Measurements from ENCODE around the gene ZNF281.

The ZNF281 gene

DNA sequence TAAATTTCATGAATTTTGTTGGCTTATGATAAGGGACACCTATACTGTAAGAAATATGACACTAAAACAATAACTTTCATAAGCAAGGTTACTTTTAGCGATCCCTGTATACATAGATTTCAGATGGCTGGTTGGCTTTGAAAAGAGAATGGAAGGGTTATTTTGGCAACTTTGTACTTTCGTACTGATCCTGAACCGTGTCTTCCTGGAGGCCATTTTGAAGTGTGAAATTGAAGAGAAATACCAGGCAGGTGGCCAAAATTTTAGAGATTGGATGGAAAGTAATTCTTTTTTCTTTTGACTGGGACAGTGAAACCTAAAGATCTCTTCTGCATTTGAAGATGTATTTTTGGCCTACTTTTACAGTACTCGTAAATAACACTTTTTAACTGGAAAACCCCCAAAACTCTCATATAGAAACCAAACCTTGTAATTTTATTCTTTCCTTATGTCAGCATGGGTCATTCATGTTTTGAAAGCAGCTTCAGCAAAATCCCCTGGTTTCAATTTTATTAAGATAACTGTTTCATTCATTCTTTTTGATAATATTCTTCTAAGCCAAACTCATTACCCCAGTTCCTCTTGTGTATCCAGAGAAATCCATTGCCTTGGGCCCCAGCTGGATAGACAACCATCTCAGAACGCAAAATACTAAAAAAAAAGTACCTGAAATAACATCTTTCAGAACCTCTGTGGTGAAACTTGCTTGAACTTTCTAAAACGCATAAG, 38.4 kb upstream of the ZNF281 start:
- no peak overlapping the region for H3K4me3 ChIP-seq (ENCODE audit: low read depth, low read length)
- no peak for DNase-seq
- H3K4me1 ChIP-seq: no peaks in the 10 kb centered on the region
- TF ChIP-seq, protein P1, sequence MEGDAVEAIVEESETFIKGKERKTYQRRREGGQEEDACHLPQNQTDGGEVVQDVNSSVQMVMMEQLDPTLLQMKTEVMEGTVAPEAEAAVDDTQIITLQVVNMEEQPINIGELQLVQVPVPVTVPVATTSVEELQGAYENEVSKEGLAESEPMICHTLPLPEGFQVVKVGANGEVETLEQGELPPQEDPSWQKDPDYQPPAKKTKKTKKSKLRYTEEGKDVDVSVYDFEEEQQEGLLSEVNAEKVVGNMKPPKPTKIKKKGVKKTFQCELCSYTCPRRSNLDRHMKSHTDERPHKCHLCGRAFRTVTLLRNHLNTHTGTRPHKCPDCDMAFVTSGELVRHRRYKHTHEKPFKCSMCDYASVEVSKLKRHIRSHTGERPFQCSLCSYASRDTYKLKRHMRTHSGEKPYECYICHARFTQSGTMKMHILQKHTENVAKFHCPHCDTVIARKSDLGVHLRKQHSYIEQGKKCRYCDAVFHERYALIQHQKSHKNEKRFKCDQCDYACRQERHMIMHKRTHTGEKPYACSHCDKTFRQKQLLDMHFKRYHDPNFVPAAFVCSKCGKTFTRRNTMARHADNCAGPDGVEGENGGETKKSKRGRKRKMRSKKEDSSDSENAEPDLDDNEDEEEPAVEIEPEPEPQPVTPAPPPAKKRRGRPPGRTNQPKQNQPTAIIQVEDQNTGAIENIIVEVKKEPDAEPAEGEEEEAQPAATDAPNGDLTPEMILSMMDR (IDR thresholded peaks at IDR 0.05; ENCODE audit: low read depth, low read length): no peak
- H3K36me3 ChIP-seq: no peaks in the 10 kb centered on the region
- H3K27me3 ChIP-seq: no peaks in the 10 kb centered on the region
- H3K9me3 ChIP-seq: no peaks in the 10 kb centered on the region

DNA sequence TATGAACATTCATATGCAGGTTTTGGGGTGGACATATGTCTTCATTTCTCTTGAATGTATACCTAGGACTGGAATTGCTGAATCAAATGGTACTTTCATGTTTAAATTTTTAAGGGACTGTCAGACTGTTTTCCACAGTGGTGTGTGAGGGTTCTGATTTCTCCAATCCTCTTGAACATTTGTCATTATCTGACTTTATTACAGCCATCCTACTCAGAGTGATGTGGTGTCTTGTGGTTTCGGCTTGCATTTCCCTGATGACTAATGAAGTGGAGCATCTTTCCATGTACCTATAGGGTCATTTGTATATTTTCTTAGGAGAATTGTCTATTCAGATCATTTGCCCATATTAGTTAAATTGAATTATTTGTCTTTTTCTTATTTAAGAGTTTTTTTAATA, 35.4 kb upstream of the ZNF281 start:
- Histone ChIP-seq H3K36me3 (no peaks in the 10 kb centered on the region), H3K4me3 (ENCODE audit: low read depth, low read length) (no peak overlapping the region), H3K27me3 (no peaks in the 10 kb centered on the region), H3K4me1 (no peaks in the 10 kb centered on the region), H3K9me3 (no peaks in the 10 kb centered on the region)
- TF ChIP-seq, protein P1 (IDR thresholded peaks at IDR 0.05; ENCODE audit: low read depth, low read length): no peak
- DNase-seq: no peak

DNA sequence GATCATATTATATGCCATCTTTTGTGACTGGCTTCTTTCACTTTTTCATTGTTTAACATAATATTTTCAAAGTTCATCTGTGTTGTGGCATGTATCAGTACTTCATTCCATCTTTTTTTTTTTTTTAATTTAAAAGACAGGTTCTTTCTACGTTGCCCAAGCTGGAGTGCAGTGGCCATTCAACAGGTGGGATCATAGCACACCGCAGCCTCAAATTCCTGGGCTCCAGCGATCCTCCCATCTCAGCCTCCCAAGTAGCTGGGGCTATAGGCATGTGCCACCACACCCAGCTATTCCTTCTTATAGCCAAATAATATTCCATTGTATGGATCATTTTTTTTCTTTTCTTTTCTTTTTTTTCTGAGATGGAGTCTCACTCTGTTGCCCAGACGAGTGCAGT, 34.6 kb upstream of the ZNF281 start:
- Histone ChIP-seq H3K9me3 (no peaks in the 10 kb centered on the region), H3K4me3 (ENCODE audit: low read depth, low read length) (no peak overlapping the region), H3K4me1 (no peaks in the 10 kb centered on the region; the same call in 1 of the 2 replicates), H3K36me3 (no peaks in the 10 kb centered on the region), H3K27me3 (no peaks in the 10 kb centered on the region)
- TF ChIP-seq, protein P1 (IDR thresholded peaks at IDR 0.05; ENCODE audit: low read depth, low read length): no peak
- no peak for DNase-seq

DNA sequence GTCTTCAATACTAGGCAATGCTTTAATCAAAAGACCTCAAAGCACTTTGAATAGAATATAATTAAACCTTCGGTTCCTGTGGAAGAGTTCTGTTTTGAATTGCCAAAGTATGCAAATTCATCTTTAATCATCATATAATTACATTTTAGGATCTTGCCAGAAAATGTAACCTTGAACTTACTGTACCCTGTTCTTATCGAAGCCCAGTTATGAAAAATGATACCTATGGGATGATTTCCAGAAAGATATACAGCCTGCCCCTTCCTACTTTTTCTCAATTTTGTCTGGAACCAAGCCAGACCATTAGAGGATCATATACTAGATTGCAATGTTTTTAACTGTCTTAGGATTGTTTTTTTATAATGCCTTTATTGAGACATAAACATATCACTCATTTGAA, 34.0 kb upstream of the ZNF281 start:
- no peaks in the 10 kb centered on the region; the same call in 1 of the 2 replicates for H3K4me1 ChIP-seq
- H3K9me3 ChIP-seq: no peaks in the 10 kb centered on the region
- TF ChIP-seq, protein P1 (IDR thresholded peaks at IDR 0.05; ENCODE audit: low read depth, low read length): no peak
- no peaks in the 10 kb centered on the region for H3K27me3 ChIP-seq
- no peak for DNase-seq
- H3K36me3 ChIP-seq: no peaks in the 10 kb centered on the region
- no peak overlapping the region for H3K4me3 ChIP-seq (ENCODE audit: low read depth, low read length)

DNA sequence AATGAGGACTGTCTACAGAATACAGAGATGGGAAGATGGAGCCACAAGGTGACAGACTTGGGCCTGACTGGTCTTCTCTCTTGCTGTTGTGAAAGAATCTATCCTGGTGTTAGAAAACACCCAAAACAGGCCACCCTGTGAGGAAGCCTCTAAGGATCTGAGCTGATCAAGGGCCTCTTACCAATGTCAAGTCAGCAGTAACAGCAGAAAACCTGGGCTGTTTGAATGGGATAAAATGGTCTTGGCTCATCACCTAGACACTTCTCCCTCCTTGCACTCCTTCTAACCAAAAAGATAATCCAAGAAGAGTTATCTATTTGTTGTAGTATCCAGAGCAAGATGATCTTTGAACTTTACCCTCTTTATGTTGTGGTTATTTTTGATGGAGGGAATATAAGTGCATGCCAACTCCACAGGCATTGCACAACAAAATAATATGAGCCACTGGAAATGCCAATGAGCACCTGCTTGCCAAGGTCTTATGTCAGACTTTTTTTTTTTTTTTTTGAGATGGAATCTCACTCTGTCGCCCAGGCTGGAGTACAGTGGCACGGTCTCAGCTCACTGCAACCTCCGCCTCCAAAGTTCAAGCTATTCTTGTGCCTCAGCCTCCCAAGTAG, 32.8 kb upstream of the ZNF281 start:
- no peak for DNase-seq

More for the DNA sequence above, 32.8 kb upstream of the ZNF281 start:
- TF ChIP-seq, protein P1 (IDR thresholded peaks at IDR 0.05; ENCODE audit: low read depth, low read length): no peak
- Histone ChIP-seq H3K4me3 (ENCODE audit: low read depth, low read length) (no peak overlapping the region), H3K36me3 (no peaks in the 10 kb centered on the region), H3K9me3 (no peaks in the 10 kb centered on the region), H3K4me1 (no peaks in the 10 kb centered on the region; the same call in 1 of the 2 replicates), H3K27me3 (no peaks in the 10 kb centered on the region)
